H4 (cell line): ENCODE measurements around the gene FAM3B. TPM values are rescaled to one million over a fixed set of nuclear protein-coding genes. Genes with fewer than 3 reads are reported as not detected.

Source experiments
- DNase-seq: peaks from one replicate; pipeline ENCODE4 v3.0.0-alpha.2; 2015; ENCODE audit warnings: low spot score
- total RNA-seq: library from RNA; depleted of rRNA; stranded (reverse); fragments of >200 nt; shearing (Covaris generic); gene quantifications from 2 replicates; pipeline ENCODE4 v1.2.3, GENCODE V29; 2014; rRNA removed

FAM3B gene
- total RNA-seq, 1 experiment from 2014 or later = not detected

DNA sequence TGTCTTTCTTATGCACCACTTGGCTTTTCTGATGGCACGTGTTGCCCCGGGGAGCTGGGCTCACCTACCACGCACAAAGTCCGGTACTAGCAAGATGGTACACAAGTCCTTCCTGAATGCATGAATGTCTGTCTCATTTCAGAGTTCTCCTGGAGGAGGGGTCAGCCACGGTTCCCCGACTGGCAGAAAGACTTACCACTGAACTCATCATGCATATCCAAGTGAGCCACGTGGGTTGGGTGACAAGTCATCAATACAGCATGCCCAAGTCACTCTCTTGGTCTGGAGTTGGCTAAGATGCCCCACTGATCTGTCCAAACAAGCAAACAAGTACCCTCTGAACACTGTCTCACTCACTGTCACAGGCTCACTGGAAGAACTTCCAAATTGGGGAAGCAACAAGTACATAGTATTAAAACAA lies 80.9 kb downstream of the FAM3B start:
- DNase-seq = no peak

DNA sequence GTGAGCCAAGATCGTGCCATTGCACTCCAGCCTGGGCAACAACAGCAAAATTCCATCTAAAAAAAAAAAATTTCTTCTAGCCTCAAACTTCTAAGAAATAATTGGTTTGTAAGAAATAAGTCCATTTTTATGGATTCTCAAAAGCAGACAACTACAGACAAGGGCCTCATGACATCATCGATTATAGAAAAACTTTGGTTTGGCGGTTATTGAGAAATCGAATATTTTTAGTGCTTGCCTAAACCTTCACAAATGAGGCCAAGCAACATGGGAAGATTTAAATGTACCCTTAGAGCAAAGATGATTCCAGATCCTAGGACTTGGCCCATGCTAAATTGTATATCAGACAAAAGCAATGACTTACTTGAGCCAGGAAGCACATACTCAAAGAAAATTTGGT lies 81.7 kb downstream of the FAM3B start:
- DNase-seq = no peak

- no peak for DNase-seq
These were observed 82.2 kb downstream of the FAM3B start for GRCh38 chr21:41398831-41399230.

- no peak for DNase-seq
These were observed 82.7 kb downstream of the FAM3B start for GRCh38 chr21:41399246-41399800.

- no peak for DNase-seq
These were observed 85.6 kb downstream of the FAM3B start for GRCh38 chr21:41402231-41402630.

- no peak for DNase-seq
These were observed 86.2 kb downstream of the FAM3B start for GRCh38 chr21:41402796-41403195.

DNA sequence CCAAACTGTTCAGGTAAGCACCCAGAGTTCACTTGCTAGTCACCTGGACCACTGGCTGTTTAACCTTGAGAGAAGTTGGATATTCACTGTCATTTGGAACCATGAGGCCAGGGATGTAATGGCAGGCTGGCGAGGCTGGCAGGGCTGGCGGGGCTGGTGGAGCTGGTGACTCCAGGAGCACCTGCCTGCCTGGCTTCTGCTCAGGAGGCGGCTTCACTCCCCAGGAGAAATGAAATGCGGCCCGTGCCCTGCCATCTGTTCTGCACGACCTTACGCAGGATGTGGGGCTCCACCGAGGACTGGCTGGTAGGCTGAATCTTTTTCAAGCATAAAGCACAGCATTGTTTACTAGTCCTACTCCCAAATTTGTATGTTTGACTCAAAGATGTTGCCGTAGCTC lies 86.7 kb downstream of the FAM3B start:
- DNase-seq = no peak

GRCh38 chr21:41403966-41404365 lies 87.4 kb downstream of the FAM3B start:
- no peak for DNase-seq

DNA sequence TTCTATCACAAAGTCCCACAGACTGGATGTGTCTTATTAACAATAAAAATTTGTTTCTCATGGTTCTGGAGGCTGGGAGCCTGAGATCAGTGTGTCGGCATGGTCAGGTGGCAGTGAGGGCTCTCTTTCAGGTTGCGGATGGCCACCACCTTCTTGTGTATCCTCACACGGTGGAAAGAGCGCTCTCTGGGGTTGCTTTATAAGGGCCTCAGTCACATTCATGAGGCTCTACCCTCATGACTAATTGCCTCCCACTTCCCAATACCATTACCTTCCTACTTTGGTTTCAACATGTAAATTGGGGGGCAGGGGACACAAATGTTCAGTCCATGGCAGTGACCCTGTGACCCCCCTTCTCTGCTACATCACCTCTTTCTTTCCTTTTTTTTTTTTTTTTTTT lies 88.7 kb downstream of the FAM3B start:
- no peak for DNase-seq

DNA sequence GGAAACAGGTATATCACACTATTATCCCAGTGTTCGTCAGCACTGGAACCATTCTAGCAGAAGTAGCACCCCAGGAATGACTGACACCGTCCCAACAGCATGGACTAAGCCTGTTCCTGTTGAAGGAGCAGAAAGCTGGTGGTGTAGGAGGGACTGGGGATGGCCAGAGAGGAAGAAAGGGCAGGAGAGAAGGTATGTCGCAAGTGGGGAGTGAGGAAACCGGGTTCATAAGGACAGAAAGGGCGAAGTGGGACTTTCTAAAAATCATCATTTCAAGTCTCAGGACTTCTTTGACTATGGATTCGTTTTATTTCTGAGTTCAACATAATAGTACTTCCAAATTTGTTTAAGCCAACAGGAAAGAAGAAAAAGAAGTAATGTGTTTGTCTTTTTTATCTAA lies 89.7 kb downstream of the FAM3B start:
- DNase-seq = no peak

Other genes with a start within 250 kb of the FAM3B start
- gene BACE2, start 148.6 kb upstream of the FAM3B start, total RNA-seq = 85.6 and 109 TPM in 2 replicates
- 36.7 and 38.6 TPM in 2 replicates for gene MX2, start 45.2 kb downstream of the FAM3B start, total RNA-seq
- gene MX1, start 109.4 kb downstream of the FAM3B start, total RNA-seq = 38.8 and 39.6 TPM in 2 replicates
- 0.10 TPM in 1 of 2 replicates, not detected in the other for gene TMPRSS2, start 191.4 kb downstream of the FAM3B start, total RNA-seq